Measurements from ENCODE around the gene HSPA4.
"Not testable (repeated sequence)": the region's sequence is repeated elsewhere in the genome, so short reads cannot be mapped to it uniquely, and the experiment has no call there.

HSPA4 gene

DNA sequence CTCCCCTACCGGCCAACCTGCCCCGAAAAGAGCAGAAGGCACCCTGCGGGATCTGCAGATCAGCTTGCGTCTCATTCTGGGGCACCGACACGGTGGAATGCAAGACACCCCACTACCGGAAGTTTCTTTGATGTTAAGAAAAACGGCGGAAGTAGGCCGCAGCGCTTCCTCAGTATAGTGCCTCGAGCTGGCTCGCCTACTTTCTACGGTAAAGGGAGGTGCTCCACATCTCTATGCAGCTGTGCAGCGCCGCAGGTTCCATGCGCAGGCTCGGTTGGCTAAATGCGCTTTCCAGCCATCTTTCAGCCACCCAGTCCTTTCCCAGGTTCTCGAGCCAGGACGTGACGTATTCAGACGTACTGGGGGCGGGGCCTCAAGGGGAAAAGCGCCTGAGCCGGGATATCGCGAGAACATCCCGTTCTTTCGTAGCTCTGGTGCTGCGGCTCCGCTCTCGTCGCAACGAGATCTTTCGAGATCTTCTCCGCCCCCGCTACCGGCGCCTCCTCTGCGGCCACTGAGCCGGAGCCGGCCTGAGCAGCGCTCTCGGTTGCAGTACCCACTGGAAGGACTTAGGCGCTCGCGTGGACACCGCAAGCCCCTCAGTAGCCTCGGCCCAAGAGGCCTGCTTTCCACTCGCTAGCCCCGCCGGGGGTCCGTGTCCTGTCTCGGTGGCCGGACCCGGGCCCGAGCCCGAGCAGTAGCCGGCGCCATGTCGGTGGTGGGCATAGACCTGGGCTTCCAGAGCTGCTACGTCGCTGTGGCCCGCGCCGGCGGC lies at the start of gene HSPA4:
HSPA4 (plus strand) TSS at position 472 of the 775 bp plus-strand sequence; CDS start at position 710, 238 bp downstream.
- peak; percentile 99 for DNase-seq (ENCODE audit: low spot score)

DNA sequence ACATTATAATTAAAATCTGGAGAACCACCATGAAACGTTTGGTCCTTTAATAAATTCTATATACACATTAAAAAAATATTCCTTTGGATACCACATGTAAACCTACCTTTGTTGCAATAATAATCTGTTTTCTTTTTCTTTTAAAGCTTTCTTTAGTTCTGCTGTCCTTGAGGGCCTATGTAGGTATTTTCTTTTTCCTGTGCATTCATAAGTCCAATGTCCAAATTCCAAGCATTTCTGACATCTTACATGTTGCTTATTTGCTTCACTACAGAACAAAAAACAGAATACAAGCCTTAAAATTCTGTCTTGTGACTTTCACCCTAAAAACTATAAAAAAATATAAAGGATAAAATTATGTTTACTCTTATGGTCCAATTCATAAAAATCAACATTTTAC lies 45.2 kb upstream of the HSPA4 start:
- DNase-seq (ENCODE audit: low spot score) = no peak

DNA sequence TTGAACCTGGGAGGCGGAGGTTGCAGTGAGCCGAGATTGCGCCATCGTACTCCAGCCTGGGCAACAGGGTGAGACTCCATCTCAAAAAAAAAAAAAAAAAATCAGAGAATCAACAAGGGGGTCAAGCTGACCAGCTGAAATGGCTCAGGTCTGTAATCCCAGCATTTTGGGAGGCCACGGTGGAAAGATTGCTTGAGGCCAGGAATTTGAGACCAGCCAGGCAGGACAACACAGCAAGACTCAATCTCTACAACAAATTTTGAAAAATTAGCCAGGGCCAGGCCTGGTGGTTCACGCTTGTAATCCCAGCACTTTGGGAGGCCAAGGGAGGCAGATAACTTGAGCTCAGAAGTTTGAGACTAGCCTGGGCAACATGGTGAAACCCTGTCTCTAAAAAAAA lies 43.4 kb upstream of the HSPA4 start:
- DNase-seq (ENCODE audit: low spot score) = not testable (repeated sequence)

DNA sequence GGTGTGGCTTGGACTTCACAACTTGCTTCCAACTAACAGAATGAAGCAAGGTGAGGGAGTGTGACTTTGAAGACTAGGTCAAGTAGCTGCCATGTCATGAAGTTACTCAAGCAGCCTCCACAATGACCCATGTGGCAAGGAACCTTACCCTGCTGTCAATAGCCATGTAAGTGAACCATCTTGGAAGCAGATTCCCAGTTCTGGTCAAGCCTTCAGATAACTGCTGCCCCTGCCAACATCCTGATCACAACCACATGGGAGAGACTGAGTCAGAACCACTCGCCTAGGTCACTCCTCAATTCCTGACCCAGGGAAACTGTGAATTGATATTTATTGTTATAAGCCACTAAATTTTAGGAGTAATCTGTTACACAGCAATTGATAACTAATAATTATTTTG lies 36.3 kb upstream of the HSPA4 start:
- DNase-seq (ENCODE audit: low spot score) = no peak

DNA sequence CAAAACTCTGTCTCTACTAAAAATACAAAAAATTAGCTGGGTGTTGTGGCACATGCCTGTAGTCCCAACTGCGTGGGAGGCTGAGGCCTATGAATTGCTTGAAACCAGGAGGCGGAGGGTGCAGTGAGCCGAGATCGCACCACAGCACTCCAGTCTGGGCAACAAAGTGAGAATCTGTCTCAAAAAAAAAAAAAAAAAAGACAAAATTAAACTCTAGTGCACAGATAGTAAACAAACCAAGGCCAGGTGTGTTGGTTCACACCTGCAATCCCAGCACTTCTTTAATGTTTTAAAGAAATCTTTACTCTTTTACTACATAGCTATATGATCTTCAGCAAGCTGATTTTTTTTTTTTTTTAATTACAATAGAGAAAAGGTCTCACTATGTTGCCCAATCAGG lies 33.8 kb upstream of the HSPA4 start:
- no peak for DNase-seq (ENCODE audit: low spot score)

DNA sequence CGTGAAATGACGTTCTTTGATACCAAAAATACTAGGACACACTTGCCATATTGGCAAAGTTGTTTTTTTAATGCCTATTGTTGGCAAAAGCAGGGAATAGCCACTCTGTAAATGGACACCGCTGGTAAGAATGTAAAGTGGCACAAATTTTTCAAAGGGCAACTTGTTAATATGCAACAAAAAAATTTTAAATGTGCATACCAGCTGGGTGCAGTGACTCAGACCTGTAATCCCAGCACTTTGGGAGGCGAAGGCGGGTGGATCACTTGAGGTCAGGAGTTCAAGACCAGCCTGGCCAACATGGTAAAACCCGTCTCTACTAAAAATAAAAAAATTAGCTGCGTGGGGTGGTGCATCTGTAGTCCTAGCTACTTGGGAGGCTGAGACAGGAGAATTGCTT lies 32.3 kb upstream of the HSPA4 start:
- DNase-seq (ENCODE audit: low spot score) = not testable (repeated sequence)

DNA sequence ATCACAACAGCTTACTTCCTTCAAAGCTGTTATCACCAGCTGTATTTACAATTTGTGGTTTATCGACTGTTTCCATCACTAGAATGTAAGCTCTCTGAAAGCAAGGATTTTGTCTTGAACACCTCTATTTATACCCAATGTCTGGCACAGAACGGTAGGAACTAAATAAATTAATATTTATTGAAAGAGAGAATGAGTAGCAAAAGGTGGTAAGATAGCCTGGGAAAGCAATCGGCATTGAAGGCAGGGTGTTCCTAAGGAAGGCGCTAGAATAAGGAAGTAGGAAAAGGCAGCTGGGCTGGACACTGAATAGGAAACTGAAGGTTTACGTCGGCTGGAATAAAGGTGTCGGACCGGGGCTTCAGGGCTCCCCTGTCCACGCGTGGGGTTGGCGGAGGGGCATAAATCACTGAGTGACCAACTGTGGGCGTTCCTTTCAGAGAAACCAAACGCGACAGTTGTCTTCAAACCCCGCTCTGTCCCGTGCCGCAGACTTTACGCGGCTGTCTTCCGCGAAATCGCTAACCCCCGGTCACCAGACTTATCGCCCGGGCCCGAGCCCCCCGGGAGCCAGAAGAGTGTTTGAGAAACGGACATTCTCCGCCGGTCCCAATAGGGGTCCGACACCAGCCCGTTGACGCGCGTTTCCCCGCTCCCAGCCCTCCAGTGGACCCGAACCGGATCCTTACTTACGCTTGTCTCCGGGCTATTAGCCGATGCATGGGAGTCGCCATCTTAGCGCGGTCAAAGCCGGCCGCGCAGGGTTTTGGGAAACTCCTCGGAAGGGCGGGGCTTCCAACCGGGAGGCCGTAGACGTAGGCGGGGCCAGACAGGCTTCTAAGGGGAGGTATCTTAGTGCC lies 25.8 kb upstream of the HSPA4 start, which contains the start of gene ZCCHC10:
ZCCHC10 (minus strand) TSS at position 746 of the 860 bp plus-strand sequence; CDS start at position 734, 12 bp downstream.
- peak; percentile 95 for DNase-seq (ENCODE audit: low spot score)

DNA sequence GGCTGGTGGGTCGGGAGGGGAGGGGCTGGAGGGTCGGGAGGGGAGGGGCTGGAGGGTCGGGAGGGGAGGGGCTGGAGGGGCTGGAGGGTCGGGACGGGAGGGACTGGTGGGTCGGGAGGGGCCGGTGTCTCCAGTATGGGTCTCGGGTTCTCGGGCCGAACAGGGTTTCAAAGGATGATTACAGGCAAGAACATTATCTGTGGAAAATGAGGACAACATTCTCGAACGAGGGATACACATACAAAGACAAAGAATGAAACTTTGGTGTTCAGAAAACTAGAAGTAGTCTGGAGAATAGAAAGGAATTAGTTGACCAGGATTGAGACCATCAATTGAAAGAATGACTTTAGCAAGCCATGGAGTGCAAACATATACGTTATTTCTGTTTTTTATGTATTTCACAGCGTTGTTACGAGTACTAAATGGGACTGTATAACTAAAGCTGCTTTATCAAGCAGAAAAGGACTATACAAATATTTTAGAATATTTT lies 25.1 kb upstream of the HSPA4 start:
- no peak for DNase-seq (ENCODE audit: low spot score)

DNA sequence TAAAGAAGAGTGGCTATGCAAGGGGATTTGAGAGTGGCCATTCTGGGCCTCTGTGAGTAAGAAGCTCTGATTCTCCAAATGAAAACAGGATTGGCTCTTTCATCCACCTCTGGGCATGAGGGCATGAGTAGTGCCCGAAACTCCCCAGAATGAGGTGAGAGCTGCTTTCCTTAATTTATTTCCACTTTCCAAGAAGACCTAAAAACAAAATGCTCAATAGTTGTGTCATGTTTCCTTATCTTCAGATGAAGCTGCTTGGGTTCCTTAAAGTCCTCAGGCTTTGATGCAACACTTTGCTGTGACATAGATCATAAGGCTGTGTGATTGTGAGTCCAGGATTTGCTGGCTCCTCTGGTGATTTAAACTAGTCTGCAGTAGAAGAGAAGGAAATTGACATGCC lies 22.4 kb upstream of the HSPA4 start:
- DNase-seq (ENCODE audit: low spot score) = no peak

DNA sequence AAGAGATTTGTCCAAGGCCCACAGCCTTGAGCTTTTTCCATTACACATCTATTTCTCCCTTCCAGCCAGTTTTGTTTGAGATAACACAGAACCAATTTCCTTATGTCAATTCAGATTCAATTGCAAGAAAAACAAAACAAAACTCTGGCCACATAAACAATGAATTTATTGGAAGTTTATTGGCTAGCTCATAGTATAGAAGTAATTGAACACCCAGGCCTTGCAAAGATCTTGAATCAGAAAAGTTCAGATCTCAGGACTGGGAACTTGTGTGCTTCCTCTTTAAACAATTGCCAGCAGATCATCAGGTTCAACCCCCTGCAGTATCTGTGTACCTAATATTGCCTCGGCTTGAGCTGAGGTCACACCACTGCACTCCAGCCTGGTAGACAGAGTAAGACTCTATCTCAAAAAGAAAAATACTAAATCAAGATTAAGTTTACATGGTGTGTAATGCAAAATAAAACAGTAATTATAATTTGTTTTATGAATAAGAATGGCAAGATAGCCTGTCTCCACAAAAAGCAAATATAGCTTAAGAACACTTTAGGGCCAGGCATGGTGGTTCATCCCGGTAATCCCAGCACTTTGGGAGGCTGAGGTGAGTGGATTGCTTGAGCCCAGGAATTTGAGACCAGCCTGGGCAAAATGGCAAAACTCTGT lies 21.3 kb upstream of the HSPA4 start:
- no peak for DNase-seq (ENCODE audit: low spot score)

DNA sequence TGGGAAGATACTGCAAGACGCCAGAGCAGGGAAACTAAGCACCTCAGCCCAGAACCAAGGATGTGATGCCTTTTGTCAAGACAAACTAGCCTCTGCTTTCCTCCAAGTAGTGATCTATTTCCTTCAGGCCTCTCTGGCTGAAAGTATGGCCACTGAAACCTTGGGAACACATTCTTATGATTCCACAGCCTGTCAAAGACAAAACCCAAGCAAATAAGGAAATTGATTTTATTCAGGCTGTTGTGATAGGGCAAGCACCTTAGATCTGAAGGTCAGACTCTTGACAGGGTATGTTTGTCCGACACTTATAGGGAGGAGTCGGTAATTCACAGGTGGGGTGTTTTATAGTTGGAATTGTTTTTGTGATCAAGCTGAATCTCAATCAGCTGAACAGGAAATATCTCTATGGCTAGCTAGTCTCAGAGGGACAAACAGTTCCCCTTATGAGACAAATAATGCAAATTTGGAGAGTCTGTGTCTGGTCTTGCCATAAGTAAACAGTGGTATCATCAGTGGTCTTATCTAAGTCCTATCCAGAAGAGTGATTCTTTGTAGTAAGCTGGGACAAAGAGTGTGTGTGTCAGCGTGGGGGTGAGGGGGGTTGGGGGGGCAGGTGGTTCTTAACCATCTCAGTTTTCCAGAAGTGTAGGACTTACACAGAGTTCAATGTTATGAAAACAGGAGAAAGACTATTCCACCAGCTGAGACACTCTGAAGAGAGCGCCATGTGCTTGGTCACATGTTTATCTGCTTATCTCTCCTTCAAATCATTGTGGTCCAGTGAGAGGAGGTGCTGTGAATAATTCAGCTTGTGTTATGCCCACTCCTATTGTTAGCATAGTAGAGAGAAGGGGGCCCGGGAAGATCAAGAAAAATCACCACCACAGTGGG lies 18.7 kb upstream of the HSPA4 start:
- DNase-seq (ENCODE audit: low spot score) = no peak

DNA sequence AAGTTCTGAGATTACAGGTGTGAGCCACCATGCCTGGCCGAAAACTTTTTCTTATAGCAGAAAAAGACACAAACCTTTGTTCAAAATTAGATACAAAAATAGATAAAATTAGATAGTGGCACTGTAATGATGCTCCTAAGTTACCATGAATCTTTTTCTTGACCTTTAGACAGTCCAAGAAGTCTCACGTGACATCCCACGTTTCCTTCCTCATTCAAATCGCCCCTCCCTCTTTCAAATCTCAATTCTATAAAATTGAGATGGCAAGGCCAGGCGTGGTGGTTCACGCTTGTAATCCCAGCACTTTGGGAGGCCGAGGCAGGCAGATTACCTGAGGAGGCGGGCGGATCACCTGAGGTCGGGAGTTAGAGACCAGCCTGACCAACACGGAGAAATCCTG lies 17.7 kb upstream of the HSPA4 start:
- DNase-seq (ENCODE audit: low spot score) = no peak

DNA sequence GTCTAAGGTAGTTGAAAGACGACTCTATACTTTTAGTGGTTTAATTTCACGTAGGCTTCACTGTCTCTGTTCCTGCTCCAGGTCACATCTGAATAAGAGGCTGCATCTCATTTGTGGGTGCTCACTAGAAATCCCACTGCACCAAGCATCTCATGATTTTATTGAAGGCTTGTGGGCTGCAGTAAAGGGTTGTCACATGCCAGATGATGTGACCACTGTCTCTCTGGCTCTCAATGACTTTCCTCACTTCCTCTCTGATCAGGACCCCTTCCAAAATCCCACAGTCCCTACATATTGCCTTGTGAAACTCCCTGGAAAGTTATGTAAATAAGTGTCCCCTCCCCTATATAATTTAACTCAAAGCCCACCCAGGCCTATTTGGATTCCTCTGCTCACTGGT lies 16.6 kb upstream of the HSPA4 start:
- no peak for DNase-seq (ENCODE audit: low spot score)

DNA sequence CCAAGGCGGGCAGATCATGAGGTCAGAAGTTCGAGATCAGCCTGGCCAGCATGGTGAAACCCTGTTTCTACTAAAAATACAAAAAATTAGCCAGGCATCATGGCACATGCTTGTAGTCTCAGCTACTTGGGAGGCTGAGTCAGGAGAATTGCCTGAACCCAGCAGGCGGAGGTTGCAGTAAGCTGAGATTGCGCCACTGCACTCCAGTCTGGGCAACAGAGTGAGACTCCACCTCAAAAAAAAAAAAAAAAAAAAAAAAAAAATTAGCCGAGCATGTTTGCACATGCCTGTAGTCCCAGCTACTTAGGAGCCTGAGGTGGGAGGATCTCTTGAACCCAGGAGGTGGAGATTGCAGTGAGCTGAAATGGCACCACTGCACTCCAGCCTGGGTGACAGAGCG lies 15.1 kb upstream of the HSPA4 start:
- DNase-seq (ENCODE audit: low spot score) = not testable (repeated sequence)

DNA sequence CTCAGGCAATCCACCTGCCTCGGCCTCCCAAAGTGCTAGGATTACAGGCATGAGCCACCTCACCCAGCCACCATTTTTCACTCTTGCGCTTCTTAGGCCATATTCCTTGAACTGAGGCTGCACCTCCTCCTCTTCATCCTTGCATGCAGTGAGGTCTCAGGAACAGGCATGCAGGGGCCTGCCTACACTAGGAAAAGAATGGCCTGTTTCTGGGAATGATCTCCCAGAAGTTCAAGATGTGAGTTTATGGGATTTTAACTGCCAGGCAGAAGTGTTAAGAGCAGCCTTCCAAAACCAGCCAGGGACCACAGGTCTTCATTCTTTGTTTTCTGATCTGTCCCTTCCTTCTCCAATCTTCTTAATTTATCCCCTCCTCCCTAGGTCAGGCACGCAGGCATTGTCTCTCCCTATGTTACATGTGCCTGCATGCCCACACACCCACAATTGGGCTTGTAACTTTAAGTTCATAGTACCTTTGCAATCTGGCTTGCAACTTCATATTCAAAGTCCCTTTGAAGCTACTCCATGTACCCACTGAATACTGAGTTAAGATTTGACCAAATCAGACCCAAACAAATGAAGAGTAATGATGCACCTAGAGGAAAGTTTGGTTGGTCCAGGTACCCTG lies 10.5 kb upstream of the HSPA4 start:
- no peak for DNase-seq (ENCODE audit: low spot score)

DNA sequence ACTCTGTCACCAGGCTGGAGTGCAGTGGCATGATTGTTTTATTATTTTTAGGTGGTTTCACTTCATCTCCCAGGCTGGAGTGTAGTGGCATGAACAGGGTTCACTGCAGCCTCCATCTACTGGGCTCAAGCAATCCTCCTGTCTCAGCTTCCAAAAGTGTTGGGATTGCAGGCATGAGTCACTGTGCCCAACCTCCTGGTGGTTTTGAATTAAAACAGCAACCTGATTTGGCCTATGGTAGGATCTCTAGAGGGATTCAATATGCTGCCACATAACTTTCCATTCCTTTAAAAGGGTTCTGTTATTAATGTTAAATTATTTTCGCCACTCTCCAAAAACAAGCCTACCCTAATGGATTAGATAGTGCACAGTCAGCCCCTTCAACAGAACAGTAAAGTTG lies 9.9 kb upstream of the HSPA4 start:
- DNase-seq (ENCODE audit: low spot score) = no peak

DNA sequence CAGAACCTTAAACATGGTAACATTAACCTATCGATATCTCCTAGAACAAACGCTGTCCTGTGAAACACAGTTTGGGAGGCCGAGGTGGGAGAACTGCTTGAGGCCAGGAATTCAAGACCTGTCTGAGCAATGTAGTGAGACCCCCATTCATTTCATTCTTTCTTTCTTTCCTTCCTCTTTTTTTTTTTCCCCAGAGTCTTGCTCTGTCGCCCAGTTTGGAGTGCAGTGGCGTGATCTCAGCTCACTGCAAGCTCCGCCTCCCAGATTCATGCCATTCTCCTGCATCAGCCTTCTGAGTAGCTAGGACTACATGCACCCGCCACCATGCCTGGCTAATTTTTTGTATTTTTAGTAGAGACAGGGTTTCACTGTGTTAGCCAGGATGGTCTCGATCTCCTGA lies 5.3 kb upstream of the HSPA4 start:
- DNase-seq (ENCODE audit: low spot score) = not testable (repeated sequence)

DNA sequence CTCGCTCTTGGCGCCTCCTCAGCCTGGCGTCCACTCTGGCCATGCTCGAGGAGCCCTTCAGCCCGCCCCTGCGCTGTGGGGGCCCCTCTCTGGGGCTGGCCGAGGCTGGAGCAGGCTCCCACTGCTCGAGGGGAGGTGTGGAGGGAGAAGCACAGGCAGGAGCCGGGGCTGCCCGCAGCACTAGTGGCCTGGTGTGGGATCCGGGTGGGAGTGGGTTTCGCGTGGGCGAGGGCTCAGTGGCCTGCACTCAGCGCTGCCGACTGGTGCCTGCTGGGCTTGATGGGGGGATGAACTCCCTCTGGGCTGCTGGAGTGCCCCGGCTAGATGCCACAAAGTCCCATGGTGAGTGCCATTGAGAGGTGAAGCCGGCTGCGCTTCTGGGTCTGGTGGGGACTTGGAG lies 4.4 kb upstream of the HSPA4 start:
- DNase-seq (ENCODE audit: low spot score) = no peak

DNA sequence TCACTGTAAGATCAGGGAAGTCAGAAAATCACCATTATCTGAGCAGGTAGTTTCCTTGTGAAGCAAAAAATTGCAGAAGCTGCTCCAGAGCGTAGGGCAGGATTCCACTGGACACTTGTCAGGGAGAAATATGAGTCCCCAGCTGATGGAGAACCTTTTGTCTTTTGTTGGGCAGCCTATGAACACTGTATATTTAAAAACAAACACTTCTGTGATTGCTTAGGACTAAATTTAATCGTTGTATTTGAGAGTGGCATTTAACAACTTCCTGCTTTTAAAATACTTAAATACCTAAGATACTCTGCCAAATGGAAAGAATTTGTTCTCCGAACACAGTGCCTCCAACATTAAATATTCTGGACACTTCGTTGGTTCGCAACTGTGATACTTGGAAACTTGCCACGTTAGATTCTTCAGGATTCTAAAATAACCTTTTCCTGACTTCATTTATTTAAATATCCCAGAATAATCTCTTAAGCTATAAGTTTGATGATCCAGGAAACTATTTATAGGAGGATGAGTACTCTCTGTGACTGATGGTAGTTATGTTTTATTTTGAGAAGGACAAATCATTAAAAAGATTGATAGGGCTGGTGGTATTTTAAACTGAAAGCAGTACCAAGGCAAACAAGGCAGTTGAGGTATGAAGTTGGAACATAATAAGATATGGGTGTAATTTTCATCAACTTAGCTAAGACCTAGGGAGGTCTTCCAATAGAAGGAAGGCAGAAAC lies 2.7 kb upstream of the HSPA4 start:
- no peak for DNase-seq (ENCODE audit: low spot score)

DNA sequence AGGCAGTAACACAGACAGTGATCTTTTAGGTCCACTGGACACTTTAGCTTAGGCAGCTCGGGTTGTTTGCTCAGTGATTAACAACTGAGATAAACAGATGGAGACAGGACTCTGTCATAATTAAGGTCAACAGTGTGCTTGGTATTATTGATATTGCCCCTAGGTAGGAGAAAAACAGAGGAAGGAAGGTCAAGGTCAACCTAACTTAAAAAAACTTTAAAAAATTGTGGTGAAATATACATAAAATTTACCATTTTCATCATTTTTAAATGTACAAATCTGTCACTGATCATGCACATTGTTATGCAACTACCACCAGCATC lies 2.1 kb upstream of the HSPA4 start:
- no peak for DNase-seq (ENCODE audit: low spot score)

All from Ammon's horn (tissue), 1 donor.